MM.1S (cell line): ENCODE measurements around the gene EPHA2.

ENCODE experiments used
- DNase-seq: peaks from one replicate; pipeline ENCODE4 v3.0.0-alpha.2; 2015
- H2AFZ ChIP-seq: fragments of 300-600 bp; sonication (generic); 2 replicates; pipeline ENCODE4 v1.6.0; 2016; ENCODE audit warnings: antibody characterized with exemption, low read length
- H3F3A ChIP-seq: fragments of 300-600 bp; sonication (generic); 2 replicates; pipeline ENCODE4 v1.6.1; 2016; ENCODE audit warnings: mild to moderate bottlenecking, antibody characterized with exemption, low read length, moderate library complexity, mixed read lengths; ENCODE audit not compliant: insufficient read depth
- H3K27ac ChIP-seq: fragments of 300-600 bp; sonication (generic); 2 replicates; pipeline ENCODE4 v1.5.1; 2016; ENCODE audit warnings: mild to moderate bottlenecking, low read length
- H3K27me3 ChIP-seq: fragments of 300-600 bp; sonication (generic); replicated peaks from 2 replicates; pipeline ENCODE4 v1.6.0; 2016; ENCODE audit warnings: low read length; ENCODE audit not compliant: insufficient read depth
- H3K36me3 ChIP-seq: fragments of 300-600 bp; sonication (generic); replicated peaks from 2 replicates; pipeline ENCODE4 v1.6.1; 2016; ENCODE audit warnings: mild to moderate bottlenecking, low read length, mixed read lengths; ENCODE audit not compliant: insufficient read depth
- H3K4me1 ChIP-seq: fragments of 300-600 bp; sonication (generic); 2 replicates; pipeline ENCODE4 v1.6.1; 2016; ENCODE audit warnings: low read length, mixed read lengths
- H3K4me2 ChIP-seq: fragments of 300-600 bp; sonication (generic); 2 replicates; pipeline ENCODE4 v1.6.0; 2016; ENCODE audit warnings: low read depth, low read length
- H3K4me3 ChIP-seq: fragments of 300-600 bp; sonication (generic); 2 replicates; pipeline ENCODE4 v1.5.1; 2016; ENCODE audit warnings: low read length, mixed read lengths
- H3K79me2 ChIP-seq: fragments of 300-600 bp; sonication (generic); 2 replicates; pipeline ENCODE4 v1.6.1; 2016; ENCODE audit warnings: mixed run types, low read length, mixed read lengths
- H3K9ac ChIP-seq: fragments of 300-600 bp; sonication (generic); 2 replicates; pipeline ENCODE4 v1.6.1; 2016; ENCODE audit warnings: low read length, mixed read lengths
- H3K9me2 ChIP-seq: fragments of 300-600 bp; sonication (generic); replicated peaks from 2 replicates; pipeline ENCODE4 v1.6.1; 2016; ENCODE audit warnings: mild to moderate bottlenecking, low read length, mixed read lengths; ENCODE audit not compliant: insufficient read depth
- H3K9me3 ChIP-seq: fragments of 300-600 bp; sonication (generic); replicated peaks from 2 replicates; pipeline ENCODE4 v1.6.1; 2016; ENCODE audit warnings: mild to moderate bottlenecking, low read length, mixed read lengths; ENCODE audit not compliant: insufficient read depth
- H4K20me1 ChIP-seq: fragments of 300-600 bp; sonication (generic); 2 replicates; pipeline ENCODE4 v1.6.1; 2016; ENCODE audit warnings: mild to moderate bottlenecking, low read length, moderate library complexity, mixed read lengths; ENCODE audit not compliant: insufficient read depth
- EZH2 ChIP-seq: fragments of 300-600 bp; sonication (generic); optimal IDR thresholded peaks from 2 replicates; pipeline ENCODE3; 2017; ENCODE audit warnings: low read depth, mild to moderate bottlenecking, antibody characterized with exemption, low read length, mixed read lengths
- EZH2phosphoT487 ChIP-seq: fragments of 300-600 bp; sonication (generic); IDR thresholded peaks from 2 replicates; pipeline ENCODE4 v1.6.1; 2018; ENCODE audit warnings: antibody characterized with exemption, low read length
- TF ChIP-seq, protein P1 (sequence below): fragments of 300-600 bp; sonication (generic); IDR thresholded peaks from 2 replicates; pipeline ENCODE4 v1.5.1; 2016; ENCODE audit warnings: antibody characterized with exemption, low read length, mixed read lengths

The EPHA2 gene

DNA sequence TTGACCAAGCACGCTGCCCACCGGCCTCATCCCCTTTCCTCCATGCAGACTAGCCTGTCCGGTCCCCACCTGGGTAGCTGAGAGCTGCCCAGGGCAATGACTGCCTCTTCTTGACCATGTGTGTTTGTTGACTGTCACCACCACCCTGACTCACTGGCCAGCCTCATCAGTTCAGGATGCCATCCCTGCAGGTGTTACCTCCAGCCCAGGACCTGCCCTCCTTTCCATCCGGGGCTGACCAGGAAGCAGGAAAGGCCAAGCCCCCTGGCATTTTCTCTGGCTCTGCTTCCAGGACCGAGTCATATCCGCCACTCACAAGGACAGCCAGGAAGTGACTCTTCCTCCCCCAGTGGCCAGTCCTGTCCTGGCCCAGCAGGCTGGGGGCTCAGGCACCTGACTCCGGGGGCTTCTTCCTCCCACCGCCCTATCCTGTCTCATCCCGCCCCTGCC is 17.1 kb downstream of the EPHA2 start:
- TF ChIP-seq EZH2 = no peak
- TF ChIP-seq, protein P1, sequence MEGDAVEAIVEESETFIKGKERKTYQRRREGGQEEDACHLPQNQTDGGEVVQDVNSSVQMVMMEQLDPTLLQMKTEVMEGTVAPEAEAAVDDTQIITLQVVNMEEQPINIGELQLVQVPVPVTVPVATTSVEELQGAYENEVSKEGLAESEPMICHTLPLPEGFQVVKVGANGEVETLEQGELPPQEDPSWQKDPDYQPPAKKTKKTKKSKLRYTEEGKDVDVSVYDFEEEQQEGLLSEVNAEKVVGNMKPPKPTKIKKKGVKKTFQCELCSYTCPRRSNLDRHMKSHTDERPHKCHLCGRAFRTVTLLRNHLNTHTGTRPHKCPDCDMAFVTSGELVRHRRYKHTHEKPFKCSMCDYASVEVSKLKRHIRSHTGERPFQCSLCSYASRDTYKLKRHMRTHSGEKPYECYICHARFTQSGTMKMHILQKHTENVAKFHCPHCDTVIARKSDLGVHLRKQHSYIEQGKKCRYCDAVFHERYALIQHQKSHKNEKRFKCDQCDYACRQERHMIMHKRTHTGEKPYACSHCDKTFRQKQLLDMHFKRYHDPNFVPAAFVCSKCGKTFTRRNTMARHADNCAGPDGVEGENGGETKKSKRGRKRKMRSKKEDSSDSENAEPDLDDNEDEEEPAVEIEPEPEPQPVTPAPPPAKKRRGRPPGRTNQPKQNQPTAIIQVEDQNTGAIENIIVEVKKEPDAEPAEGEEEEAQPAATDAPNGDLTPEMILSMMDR = no peak
- no peak for TF ChIP-seq EZH2phosphoT487
- no peaks in the 10 kb centered on the region for H3K9me3 ChIP-seq
- H3K27ac ChIP-seq = no peak overlapping the region
- H3K9ac ChIP-seq = no peak overlapping the region
- peaks cover 82% of the 10 kb centered on the region for H3K27me3 ChIP-seq
- H3K4me2 ChIP-seq = no peak overlapping the region
- no peaks in the 10 kb centered on the region for H3K79me2 ChIP-seq
- no peaks in the 10 kb centered on the region for H3F3A ChIP-seq
- no peak overlapping the region for H3K4me3 ChIP-seq
- no peak for DNase-seq
- no peaks in the 10 kb centered on the region for H3K9me2 ChIP-seq
- H4K20me1 ChIP-seq = no peaks in the 10 kb centered on the region
- H3K36me3 ChIP-seq = no peaks in the 10 kb centered on the region
- no peaks in the 10 kb centered on the region for H3K4me1 ChIP-seq
- H2AFZ ChIP-seq = no peak overlapping the region

DNA sequence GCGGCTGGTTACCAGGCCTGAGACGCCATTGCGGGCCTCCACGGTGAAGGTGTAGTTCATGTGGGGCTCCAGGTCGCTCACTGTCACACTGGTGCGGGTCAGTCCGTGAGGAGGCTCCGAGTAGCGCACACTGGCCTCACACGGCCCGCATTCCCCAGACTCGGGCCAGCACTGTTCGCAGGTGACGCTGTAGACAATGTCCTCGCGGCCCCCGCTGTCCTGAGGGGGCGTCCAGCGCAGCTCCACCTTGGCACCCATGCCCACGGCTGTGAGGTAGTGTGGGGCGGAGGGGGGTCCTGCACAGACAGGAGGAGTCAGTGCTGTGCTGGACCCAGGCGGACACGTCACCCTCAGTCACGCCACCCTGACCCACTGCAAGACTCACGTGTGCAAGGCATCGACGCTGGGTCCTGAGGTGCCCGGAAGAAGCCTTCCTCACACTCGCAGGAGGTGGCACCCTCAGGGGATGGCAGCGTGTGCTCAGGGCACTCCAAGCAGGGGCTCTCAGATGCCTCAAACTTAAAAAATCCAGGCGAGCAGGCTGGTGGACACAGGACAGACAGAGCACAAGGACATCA is 17.9 kb downstream of the EPHA2 start:
- no peaks in the 10 kb centered on the region for H3K9me2 ChIP-seq
- H2AFZ ChIP-seq = no peak overlapping the region
- H3K27ac ChIP-seq = no peak overlapping the region
- no peak overlapping the region for H3K4me3 ChIP-seq
- H4K20me1 ChIP-seq = no peaks in the 10 kb centered on the region
- no peaks in the 10 kb centered on the region for H3K9me3 ChIP-seq
- no peaks in the 10 kb centered on the region for H3F3A ChIP-seq
- no peak for DNase-seq
- no peak overlapping the region for H3K4me2 ChIP-seq
- no peaks in the 10 kb centered on the region for H3K4me1 ChIP-seq
- H3K79me2 ChIP-seq = no peaks in the 10 kb centered on the region
- no peak overlapping the region for H3K9ac ChIP-seq
- H3K27me3 ChIP-seq = peaks cover 83% of the 10 kb centered on the region
- TF ChIP-seq EZH2 (no peak), EZH2phosphoT487 (no peak)
- TF ChIP-seq, protein P1 = no peak
- H3K36me3 ChIP-seq = no peaks in the 10 kb centered on the region

DNA sequence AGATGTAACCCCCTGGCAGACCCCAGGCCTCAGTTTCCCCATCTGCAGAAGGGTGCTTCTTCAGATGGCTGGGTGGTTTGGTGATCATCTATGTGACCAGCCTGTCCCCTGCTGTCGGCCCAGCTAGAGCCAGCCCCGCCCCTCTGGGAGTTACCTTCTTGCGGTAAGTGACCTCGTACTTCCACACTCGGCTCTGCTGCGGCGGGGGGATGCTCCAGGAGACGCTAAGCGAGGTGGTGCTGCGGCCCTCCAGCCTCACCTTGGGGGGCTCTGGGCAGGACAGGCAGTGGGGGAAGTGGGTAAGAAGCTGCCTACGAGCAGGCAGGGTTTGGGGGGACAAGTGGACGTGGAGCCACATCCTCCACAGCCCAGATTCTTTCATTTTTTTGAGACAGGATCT is 20.4 kb downstream of the EPHA2 start:
- Histone ChIP-seq H3K27me3 (peaks cover 82% of the 10 kb centered on the region), H3K27ac (no peak overlapping the region), H3K4me1 (no peaks in the 10 kb centered on the region), H3K9me3 (no peaks in the 10 kb centered on the region), H3K4me2 (no peak overlapping the region), H3K4me3 (no peak overlapping the region), H3K79me2 (no peaks in the 10 kb centered on the region), H3F3A (no peaks in the 10 kb centered on the region), H2AFZ (no peak overlapping the region), H3K9me2 (no peaks in the 10 kb centered on the region), H4K20me1 (no peaks in the 10 kb centered on the region), H3K36me3 (no peaks in the 10 kb centered on the region), H3K9ac (no peak overlapping the region)
- no peak for TF ChIP-seq EZH2
- TF ChIP-seq, protein P1 = no peak
- TF ChIP-seq EZH2phosphoT487 = no peak
- no peak for DNase-seq
